ENCODE measurements around the gene LCNL1.

DNA sequence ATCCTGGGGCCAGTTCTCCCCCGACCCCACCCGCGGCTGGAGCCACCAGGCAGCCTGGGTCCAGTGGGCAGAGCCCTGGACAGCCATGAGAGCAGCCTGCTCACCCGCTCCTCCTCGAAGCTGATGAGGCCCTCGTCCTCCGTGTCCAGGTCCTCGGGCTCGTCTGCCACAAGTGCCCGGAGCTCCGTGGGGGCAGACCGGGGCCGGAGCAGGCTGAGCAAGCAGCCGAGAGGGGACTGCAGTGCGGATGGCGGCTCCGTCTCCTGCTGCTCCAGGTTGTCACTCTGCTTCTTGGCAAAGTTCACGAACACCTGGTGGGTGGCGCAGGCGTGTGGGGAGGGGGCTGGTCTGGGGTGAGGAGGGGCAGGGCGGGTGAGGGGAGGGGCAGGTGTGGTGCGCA is 25.5 kb downstream of the LCNL1 start:
- TF ChIP-seq, protein P1, sequence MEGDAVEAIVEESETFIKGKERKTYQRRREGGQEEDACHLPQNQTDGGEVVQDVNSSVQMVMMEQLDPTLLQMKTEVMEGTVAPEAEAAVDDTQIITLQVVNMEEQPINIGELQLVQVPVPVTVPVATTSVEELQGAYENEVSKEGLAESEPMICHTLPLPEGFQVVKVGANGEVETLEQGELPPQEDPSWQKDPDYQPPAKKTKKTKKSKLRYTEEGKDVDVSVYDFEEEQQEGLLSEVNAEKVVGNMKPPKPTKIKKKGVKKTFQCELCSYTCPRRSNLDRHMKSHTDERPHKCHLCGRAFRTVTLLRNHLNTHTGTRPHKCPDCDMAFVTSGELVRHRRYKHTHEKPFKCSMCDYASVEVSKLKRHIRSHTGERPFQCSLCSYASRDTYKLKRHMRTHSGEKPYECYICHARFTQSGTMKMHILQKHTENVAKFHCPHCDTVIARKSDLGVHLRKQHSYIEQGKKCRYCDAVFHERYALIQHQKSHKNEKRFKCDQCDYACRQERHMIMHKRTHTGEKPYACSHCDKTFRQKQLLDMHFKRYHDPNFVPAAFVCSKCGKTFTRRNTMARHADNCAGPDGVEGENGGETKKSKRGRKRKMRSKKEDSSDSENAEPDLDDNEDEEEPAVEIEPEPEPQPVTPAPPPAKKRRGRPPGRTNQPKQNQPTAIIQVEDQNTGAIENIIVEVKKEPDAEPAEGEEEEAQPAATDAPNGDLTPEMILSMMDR (IDR thresholded peaks at IDR 0.05), result no peak
- TF ChIP-seq POLR2A (IDR thresholded peaks at IDR 0.05), result no peak

Measured in Peyer's patch (tissue), 4 donors.